ENCODE results near the gene CCDC97.
A peak's percentile ranks its signal among the peaks of the same experiment; 100 is the strongest.

The CCDC97 gene

DNA sequence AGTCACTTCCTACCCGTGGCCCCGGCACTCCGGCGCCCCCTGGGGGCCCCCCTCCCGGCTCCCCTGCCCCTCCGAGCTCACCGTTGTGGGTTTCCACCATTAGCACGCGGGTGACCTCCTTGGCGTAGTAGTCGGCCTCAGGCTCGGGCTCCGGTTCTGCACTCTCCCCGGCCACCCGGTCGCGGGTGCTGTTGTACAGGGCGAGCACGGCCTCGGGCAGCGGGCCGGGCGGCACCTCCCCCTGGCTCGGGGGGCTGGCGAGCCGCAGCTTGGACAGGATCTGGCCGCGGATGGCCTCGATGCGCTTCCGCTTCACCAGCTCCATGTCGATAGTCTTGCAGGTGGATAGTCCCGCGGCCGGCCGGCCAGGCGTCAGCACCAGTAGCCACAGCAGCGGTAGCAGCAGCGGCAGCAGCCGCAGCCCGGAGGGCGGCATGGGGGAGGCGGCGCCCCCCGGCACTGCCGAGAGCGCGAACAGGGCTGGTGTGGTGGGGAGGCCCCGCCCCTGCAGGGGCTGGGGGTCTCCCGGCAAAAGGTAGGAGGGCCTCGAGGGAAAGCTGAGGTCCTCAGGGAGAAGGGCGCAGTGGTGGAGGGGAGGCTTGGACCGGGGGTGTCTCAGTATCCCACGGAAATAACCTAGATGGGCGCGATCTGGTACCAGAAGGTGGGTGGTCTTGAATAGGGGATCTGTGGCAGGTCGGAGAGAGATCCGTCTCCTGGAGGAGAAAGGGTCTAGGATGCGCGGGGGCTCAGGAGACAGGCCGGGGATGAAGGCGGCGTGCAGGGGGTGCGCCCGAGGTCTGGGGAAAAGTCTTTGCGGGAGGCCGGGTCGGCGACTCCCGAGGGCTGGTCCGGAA, 42.9 kb downstream of the CCDC97 start:
- ATAC-seq, result peak; percentile 58
- no peak for TF ChIP-seq TOX (CRISPR knock-in tag; IDR thresholded peaks at IDR 0.05; ENCODE audit: borderline replicate concordance)
- TF ChIP-seq ZNF565 (CRISPR knock-in tag; conservative IDR thresholded peaks at IDR 0.05; ENCODE audit: low read depth), result no peak

DNA sequence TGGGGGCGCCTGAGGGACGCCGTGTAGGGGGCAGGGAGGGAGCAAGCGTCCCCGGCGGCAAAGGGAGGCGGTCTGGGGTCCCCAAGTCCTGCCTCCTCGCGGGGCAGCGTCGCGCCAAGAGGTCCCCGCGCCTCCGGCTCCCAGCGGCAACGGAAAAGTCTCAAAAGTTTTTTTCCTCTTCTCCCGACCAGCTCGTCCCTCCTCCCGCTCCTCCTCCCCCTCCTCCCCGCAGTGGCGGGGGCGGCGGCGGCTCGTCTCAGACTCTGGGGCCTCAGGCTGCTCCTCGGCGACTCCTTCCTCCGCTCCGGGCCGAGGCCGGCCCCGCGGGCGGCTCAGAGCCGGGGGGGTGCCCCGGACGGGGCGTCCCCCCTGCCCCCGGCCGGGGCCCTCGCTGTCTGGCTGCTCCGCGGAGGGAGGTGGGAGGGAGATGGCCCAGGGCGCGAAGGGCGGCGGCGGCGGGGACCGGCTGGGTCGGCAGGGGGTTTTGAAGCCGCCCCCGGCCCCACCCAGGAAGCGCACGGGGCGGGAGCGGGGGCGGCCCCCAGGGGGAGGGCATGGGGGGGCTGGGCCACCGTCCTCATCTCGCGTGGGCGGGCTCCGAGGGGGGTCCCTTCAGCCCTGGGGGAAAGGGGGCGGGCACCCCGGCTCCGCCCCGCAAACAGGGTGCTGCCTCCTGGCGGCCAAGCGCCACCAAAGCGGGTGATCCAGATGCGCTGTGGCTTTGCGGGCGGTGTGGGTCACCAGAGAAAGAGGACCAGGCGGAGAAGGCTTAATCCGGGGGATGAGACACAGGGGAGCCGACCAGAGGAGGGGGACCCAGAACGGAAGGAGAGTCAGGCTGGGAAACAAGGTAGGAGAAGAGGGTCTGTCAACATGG, 43.7 kb downstream of the CCDC97 start, which contains the start of gene TGFB1:
TSS of gene TGFB1 (minus strand) at position 457 of the 877 bp plus-strand sequence. CDS start 878 bp downstream, outside the sequence.
- ATAC-seq, result peak; percentile 61
- TF ChIP-seq SNAI2 (CRISPR knock-in tag; IDR thresholded peaks at IDR 0.05), result no peak
- no peak for TF ChIP-seq ZNF565 (CRISPR knock-in tag; conservative IDR thresholded peaks at IDR 0.05; ENCODE audit: low read depth)
- TF ChIP-seq, protein P1, sequence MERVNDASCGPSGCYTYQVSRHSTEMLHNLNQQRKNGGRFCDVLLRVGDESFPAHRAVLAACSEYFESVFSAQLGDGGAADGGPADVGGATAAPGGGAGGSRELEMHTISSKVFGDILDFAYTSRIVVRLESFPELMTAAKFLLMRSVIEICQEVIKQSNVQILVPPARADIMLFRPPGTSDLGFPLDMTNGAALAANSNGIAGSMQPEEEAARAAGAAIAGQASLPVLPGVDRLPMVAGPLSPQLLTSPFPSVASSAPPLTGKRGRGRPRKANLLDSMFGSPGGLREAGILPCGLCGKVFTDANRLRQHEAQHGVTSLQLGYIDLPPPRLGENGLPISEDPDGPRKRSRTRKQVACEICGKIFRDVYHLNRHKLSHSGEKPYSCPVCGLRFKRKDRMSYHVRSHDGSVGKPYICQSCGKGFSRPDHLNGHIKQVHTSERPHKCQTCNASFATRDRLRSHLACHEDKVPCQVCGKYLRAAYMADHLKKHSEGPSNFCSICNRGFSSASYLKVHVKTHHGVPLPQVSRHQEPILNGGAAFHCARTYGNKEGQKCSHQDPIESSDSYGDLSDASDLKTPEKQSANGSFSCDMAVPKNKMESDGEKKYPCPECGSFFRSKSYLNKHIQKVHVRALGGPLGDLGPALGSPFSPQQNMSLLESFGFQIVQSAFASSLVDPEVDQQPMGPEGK (CRISPR knock-in tag; IDR thresholded peaks at IDR 0.05; ENCODE audit: borderline replicate concordance), result peak; percentile 40; the same call in 1 of the 2 replicates

DNA sequence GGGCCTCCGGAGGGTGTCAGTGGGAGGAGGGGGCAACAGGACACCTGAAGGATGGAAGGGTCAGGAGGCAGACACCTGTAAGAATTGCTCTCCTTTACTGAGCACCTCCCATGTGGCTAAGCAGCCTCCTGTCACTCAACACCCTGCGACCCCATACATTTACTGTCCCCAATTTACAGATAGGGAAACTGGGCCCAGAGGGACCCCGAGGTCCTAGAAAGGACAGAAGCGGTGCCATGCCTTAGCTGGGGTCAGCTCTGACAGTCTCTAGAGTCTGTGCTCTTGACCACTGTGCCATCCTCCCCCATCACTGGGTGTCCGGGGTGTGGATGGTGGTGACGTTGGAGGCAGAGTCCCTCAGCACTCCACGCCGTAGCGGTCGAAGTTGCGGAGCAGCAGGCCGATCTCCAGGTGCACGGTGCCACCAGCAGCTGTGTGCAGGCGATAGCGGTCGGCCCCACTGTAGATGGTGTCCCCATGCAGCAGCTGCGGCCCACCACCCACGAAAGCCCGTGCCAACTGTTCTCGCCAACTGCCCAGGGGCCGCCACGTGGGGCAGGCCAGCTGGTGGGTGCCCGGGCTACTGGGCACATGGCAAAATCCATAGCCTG, 44.5 kb downstream of the CCDC97 start:
- TF ChIP-seq PPARA (CRISPR knock-in tag; IDR thresholded peaks at IDR 0.05; ENCODE audit: borderline replicate concordance) (no peak), RARB (CRISPR knock-in tag; IDR thresholded peaks at IDR 0.05) (no peak), ESRRG (CRISPR knock-in tag; IDR thresholded peaks at IDR 0.05) (no peak), BACH2 (CRISPR knock-in tag; IDR thresholded peaks at IDR 0.05; ENCODE audit: borderline replicate concordance) (no peak), TOX (CRISPR knock-in tag; IDR thresholded peaks at IDR 0.05; ENCODE audit: borderline replicate concordance) (no peak), ZNF565 (CRISPR knock-in tag; conservative IDR thresholded peaks at IDR 0.05; ENCODE audit: low read depth) (no peak), ZNF8 (CRISPR knock-in tag; IDR thresholded peaks at IDR 0.05) (no peak), CSDC2 (CRISPR knock-in tag; IDR thresholded peaks at IDR 0.05) (no peak), TCF4 (CRISPR knock-in tag; IDR thresholded peaks at IDR 0.05; ENCODE audit: borderline replicate concordance) (no peak), OSR1 (CRISPR knock-in tag; IDR thresholded peaks at IDR 0.05) (no peak), SNAI2 (CRISPR knock-in tag; IDR thresholded peaks at IDR 0.05) (no peak)
- TF ChIP-seq, protein P2, sequence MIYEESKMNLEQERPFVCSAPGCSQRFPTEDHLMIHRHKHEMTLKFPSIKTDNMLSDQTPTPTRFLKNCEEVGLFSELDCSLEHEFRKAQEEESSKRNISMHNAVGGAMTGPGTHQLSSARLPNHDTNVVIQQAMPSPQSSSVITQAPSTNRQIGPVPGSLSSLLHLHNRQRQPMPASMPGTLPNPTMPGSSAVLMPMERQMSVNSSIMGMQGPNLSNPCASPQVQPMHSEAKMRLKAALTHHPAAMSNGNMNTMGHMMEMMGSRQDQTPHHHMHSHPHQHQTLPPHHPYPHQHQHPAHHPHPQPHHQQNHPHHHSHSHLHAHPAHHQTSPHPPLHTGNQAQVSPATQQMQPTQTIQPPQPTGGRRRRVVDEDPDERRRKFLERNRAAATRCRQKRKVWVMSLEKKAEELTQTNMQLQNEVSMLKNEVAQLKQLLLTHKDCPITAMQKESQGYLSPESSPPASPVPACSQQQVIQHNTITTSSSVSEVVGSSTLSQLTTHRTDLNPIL (CRISPR knock-in tag; IDR thresholded peaks at IDR 0.05; ENCODE audit: low read depth), result no peak
- TF ChIP-seq, protein P3, sequence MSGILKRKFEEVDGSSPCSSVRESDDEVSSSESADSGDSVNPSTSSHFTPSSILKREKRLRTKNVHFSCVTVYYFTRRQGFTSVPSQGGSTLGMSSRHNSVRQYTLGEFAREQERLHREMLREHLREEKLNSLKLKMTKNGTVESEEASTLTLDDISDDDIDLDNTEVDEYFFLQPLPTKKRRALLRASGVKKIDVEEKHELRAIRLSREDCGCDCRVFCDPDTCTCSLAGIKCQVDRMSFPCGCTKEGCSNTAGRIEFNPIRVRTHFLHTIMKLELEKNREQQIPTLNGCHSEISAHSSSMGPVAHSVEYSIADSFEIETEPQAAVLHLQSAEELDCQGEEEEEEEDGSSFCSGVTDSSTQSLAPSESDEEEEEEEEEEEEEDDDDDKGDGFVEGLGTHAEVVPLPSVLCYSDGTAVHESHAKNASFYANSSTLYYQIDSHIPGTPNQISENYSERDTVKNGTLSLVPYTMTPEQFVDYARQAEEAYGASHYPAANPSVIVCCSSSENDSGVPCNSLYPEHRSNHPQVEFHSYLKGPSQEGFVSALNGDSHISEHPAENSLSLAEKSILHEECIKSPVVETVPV (CRISPR knock-in tag; IDR thresholded peaks at IDR 0.05), result no peak
- TF ChIP-seq, protein P4, sequence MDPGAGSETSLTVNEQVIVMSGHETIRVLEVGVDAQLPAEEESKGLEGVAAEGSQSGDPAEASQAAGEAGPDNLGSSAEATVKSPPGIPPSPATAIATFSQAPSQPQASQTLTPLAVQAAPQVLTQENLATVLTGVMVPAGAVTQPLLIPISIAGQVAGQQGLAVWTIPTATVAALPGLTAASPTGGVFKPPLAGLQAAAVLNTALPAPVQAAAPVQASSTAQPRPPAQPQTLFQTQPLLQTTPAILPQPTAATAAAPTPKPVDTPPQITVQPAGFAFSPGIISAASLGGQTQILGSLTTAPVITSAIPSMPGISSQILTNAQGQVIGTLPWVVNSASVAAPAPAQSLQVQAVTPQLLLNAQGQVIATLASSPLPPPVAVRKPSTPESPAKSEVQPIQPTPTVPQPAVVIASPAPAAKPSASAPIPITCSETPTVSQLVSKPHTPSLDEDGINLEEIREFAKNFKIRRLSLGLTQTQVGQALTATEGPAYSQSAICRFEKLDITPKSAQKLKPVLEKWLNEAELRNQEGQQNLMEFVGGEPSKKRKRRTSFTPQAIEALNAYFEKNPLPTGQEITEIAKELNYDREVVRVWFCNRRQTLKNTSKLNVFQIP (CRISPR knock-in tag; IDR thresholded peaks at IDR 0.05; ENCODE audit: borderline replicate concordance, low read depth), result no peak
- TF ChIP-seq, protein P1 (CRISPR knock-in tag; IDR thresholded peaks at IDR 0.05; ENCODE audit: borderline replicate concordance), result no peak
- no peak for ATAC-seq

Data from SK-N-SH treated with all-trans-retinoic acid at 6 μM for 48 hours (cell line).